Activated CD4-positive, alpha-beta T cell treated with anti-CD3 and anti-CD28 coated beads for 4 hours (primary cell): ENCODE measurements around the gene ODAD3.
"Not testable (repeated sequence)": the region's sequence is repeated elsewhere in the genome, so short reads cannot be mapped to it uniquely, and the experiment has no call there.

Source experiments
- DNase-seq, 2 donors: peaks; one replicate each; pipeline ENCODE4 v3.0.0-alpha.2; 2020

Gene ODAD3

GRCh38 chr19:11434703-11435056 lies 241 bp downstream of the ODAD3 start:
- no peak for DNase-seq

- not testable (repeated sequence) for DNase-seq
Observed at GRCh38 chr19:11433526-11433925, 1.4 kb downstream of the ODAD3 start.

- DNase-seq = no peak
Observed at GRCh38 chr19:11426656-11427055, 8.3 kb downstream of the ODAD3 start.

GRCh38 chr19:11425719-11426457 lies 9.0 kb downstream of the ODAD3 start:
- DNase-seq = no peak

- no peak for DNase-seq
Observed at GRCh38 chr19:11423791-11424181, 11.1 kb downstream of the ODAD3 start.

GRCh38 chr19:11423164-11423790 lies 11.6 kb downstream of the ODAD3 start:
- no peak for DNase-seq

GRCh38 chr19:11422163-11423065 lies 12.5 kb downstream of the ODAD3 start:
- peak; percentile 37 to 53 for DNase-seq

- DNase-seq = peak; percentile 23 to 29
Observed at GRCh38 chr19:11421371-11422098, 13.4 kb downstream of the ODAD3 start.

GRCh38 chr19:11420429-11421370 lies 14.2 kb downstream of the ODAD3 start:
- no peak for DNase-seq

GRCh38 chr19:11418549-11419506 lies 16.1 kb downstream of the ODAD3 start, which contains the start of gene RGL3:
TSS of gene RGL3 (minus strand) at chr19:11419314. CDS start at chr19:11419278, 36 bp downstream.
- DNase-seq = no peak

GRCh38 chr19:11418094-11418548 lies 16.8 kb downstream of the ODAD3 start:
- DNase-seq = no peak

- DNase-seq = no peak
Observed at GRCh38 chr19:11416346-11417052, 18.4 kb downstream of the ODAD3 start.

GRCh38 chr19:11414544-11414943 lies 20.4 kb downstream of the ODAD3 start:
- no peak for DNase-seq

GRCh38 chr19:11410682-11411081 lies 24.2 kb downstream of the ODAD3 start:
- DNase-seq = no peak

- no peak for DNase-seq
Observed at GRCh38 chr19:11408591-11408990, 26.3 kb downstream of the ODAD3 start.

- not testable (repeated sequence) for DNase-seq
Observed at GRCh38 chr19:11406703-11407236, 28.2 kb downstream of the ODAD3 start.

GRCh38 chr19:11405846-11406643 lies 28.9 kb downstream of the ODAD3 start:
- peak; percentile 52 to 60 for DNase-seq

- DNase-seq = no peak
Observed at GRCh38 chr19:11404588-11405222, 30.2 kb downstream of the ODAD3 start.
